ENCODE results near the gene HRK. TPM values are rescaled to one million over a fixed set of nuclear protein-coding genes. Genes with fewer than 3 reads are reported as not detected.

The HRK gene
- total RNA-seq, 1 donor from 2014 or later = 2.1 TPM

- Histone ChIP-seq H4K20me1 (ENCODE audit: insufficient read depth, low read length) (peaks cover 3% of the 10 kb centered on the region), H3K27ac (ENCODE audit: low read depth, low read length) (no peak overlapping the region), H3K9ac (ENCODE audit: low read length) (no peak overlapping the region), H3K36me3 (ENCODE audit: insufficient read depth, low read length) (no peaks in the 10 kb centered on the region), H3K4me1 (ENCODE audit: insufficient read depth, low read length) (peaks cover 13% of the 10 kb centered on the region), H3K27me3 (ENCODE audit: insufficient read depth, low read length) (peaks cover 49% of the 10 kb centered on the region), H3K4me3 (ENCODE audit: insufficient read depth, low read depth, low read length) (no peak overlapping the region), H3K9me3 (ENCODE audit: insufficient read depth, low read depth, low read length) (peaks cover 4% of the 10 kb centered on the region), H2AFZ (ENCODE audit: low read depth, low read length) (no peak overlapping the region), H3K4me2 (ENCODE audit: low read length) (no peak overlapping the region), H3K79me2 (ENCODE audit: insufficient read depth, low read length) (no peaks in the 10 kb centered on the region)
- Mint-ChIP-seq H3K36me3 (ENCODE audit: low read depth, unreplicated experiment) (peaks cover 2% of the 10 kb centered on the region), H3K9me3 (ENCODE audit: unreplicated experiment) (peaks cover 14% of the 10 kb centered on the region), H3K27me3 (ENCODE audit: low read depth, unreplicated experiment) (peaks cover 22% of the 10 kb centered on the region), H3K4me1 (ENCODE audit: low read depth, unreplicated experiment) (peaks cover 18% of the 10 kb centered on the region), H3K27ac (ENCODE audit: unreplicated experiment) (peak overlapping the region; percentile 50), H3K4me3 (ENCODE audit: unreplicated experiment) (peak overlapping the region; percentile 57)
- FAIRE-seq (no peak), DNase-seq (ENCODE audit: low read depth) (no peak)
- TF ChIP-seq CTCF (IDR thresholded peaks at IDR 0.05; ENCODE audit: insufficient read depth, low read depth, low read length) = no peak
- no peak for TF ChIP-seq EZH2 (IDR thresholded peaks at IDR 0.05; ENCODE audit: insufficient read depth, low read length)
These were observed 4.9 kb downstream of the HRK start for GRCh38 chr12:116876151-116876869.

- Mint-ChIP-seq H3K36me3 (ENCODE audit: low read depth, unreplicated experiment) (peaks cover 3% of the 10 kb centered on the region), H3K27ac (ENCODE audit: unreplicated experiment) (no peak overlapping the region), H3K4me1 (ENCODE audit: low read depth, unreplicated experiment) (peaks cover 10% of the 10 kb centered on the region), H3K27me3 (ENCODE audit: low read depth, unreplicated experiment) (peaks cover 16% of the 10 kb centered on the region), H3K9me3 (ENCODE audit: unreplicated experiment) (peaks cover 11% of the 10 kb centered on the region), H3K4me3 (ENCODE audit: unreplicated experiment) (no peak overlapping the region)
- no peak overlapping the region for H3K27ac ChIP-seq (ENCODE audit: low read depth, low read length)
- no peaks in the 10 kb centered on the region for H3K79me2 ChIP-seq (ENCODE audit: insufficient read depth, low read length)
- H4K20me1 ChIP-seq (ENCODE audit: insufficient read depth, low read length) = peaks cover 3% of the 10 kb centered on the region
- FAIRE-seq (no peak), DNase-seq (ENCODE audit: low read depth) (no peak)
- H2AFZ ChIP-seq (ENCODE audit: low read depth, low read length) = no peak overlapping the region
- H3K9ac ChIP-seq (ENCODE audit: low read length) = no peak overlapping the region
- TF ChIP-seq EZH2 (IDR thresholded peaks at IDR 0.05; ENCODE audit: insufficient read depth, low read length) (no peak), CTCF (IDR thresholded peaks at IDR 0.05; ENCODE audit: insufficient read depth, low read depth, low read length) (no peak)
- H3K4me1 ChIP-seq (ENCODE audit: insufficient read depth, low read length) = peaks cover 8% of the 10 kb centered on the region
- no peak overlapping the region for H3K4me2 ChIP-seq (ENCODE audit: low read length)
- peaks cover 4% of the 10 kb centered on the region for H3K9me3 ChIP-seq (ENCODE audit: insufficient read depth, low read depth, low read length)
- no peaks in the 10 kb centered on the region for H3K36me3 ChIP-seq (ENCODE audit: insufficient read depth, low read length)
- peaks cover 38% of the 10 kb centered on the region for H3K27me3 ChIP-seq (ENCODE audit: insufficient read depth, low read length)
- no peak overlapping the region for H3K4me3 ChIP-seq (ENCODE audit: insufficient read depth, low read depth, low read length)
These were observed 6.8 kb downstream of the HRK start for GRCh38 chr12:116874324-116874995.

GRCh38 chr12:116870306-116870705 is 10.9 kb downstream of the HRK start:
- H3K4me1 ChIP-seq (ENCODE audit: insufficient read depth, low read length) = no peaks in the 10 kb centered on the region
- no peak overlapping the region for H3K27ac ChIP-seq (ENCODE audit: low read depth, low read length)
- no peak overlapping the region for H3K4me3 ChIP-seq (ENCODE audit: insufficient read depth, low read depth, low read length)
- no peaks in the 10 kb centered on the region for H3K79me2 ChIP-seq (ENCODE audit: insufficient read depth, low read length)
- Mint-ChIP-seq H3K9me3 (ENCODE audit: unreplicated experiment) (peaks cover 11% of the 10 kb centered on the region), H3K4me3 (ENCODE audit: unreplicated experiment) (no peak overlapping the region), H3K27ac (ENCODE audit: unreplicated experiment) (no peak overlapping the region), H3K4me1 (ENCODE audit: low read depth, unreplicated experiment) (no peaks in the 10 kb centered on the region), H3K36me3 (ENCODE audit: low read depth, unreplicated experiment) (peaks cover 3% of the 10 kb centered on the region), H3K27me3 (ENCODE audit: low read depth, unreplicated experiment) (peaks cover 8% of the 10 kb centered on the region)
- peaks cover 8% of the 10 kb centered on the region for H3K27me3 ChIP-seq (ENCODE audit: insufficient read depth, low read length)
- no peaks in the 10 kb centered on the region for H4K20me1 ChIP-seq (ENCODE audit: insufficient read depth, low read length)
- peaks cover 4% of the 10 kb centered on the region for H3K9me3 ChIP-seq (ENCODE audit: insufficient read depth, low read depth, low read length)
- FAIRE-seq (no peak), DNase-seq (ENCODE audit: low read depth) (no peak)
- no peak for TF ChIP-seq CTCF (IDR thresholded peaks at IDR 0.05; ENCODE audit: insufficient read depth, low read depth, low read length)
- TF ChIP-seq EZH2 (IDR thresholded peaks at IDR 0.05; ENCODE audit: insufficient read depth, low read length) = no peak
- H3K9ac ChIP-seq (ENCODE audit: low read length) = no peak overlapping the region
- H2AFZ ChIP-seq (ENCODE audit: low read depth, low read length) = no peak overlapping the region
- H3K4me2 ChIP-seq (ENCODE audit: low read length) = no peak overlapping the region
- H3K36me3 ChIP-seq (ENCODE audit: insufficient read depth, low read length) = no peaks in the 10 kb centered on the region

Measured in astrocyte (in vitro differentiated cells and primary cell).